ENCODE results near the gene INPP5K. TPM values are rescaled to one million over a fixed set of nuclear protein-coding genes. Genes with fewer than 3 reads are reported as not detected.
A peak's percentile ranks its signal among the peaks of the same experiment; 100 is the strongest.

INPP5K gene
- total and polyA plus RNA-seq, 10 of the 15 experiments (the other 5 are each of a cell fraction or from before 2014, with no cell fraction given), result 0.58 to 41.2 (median 23.3) TPM

DNA sequence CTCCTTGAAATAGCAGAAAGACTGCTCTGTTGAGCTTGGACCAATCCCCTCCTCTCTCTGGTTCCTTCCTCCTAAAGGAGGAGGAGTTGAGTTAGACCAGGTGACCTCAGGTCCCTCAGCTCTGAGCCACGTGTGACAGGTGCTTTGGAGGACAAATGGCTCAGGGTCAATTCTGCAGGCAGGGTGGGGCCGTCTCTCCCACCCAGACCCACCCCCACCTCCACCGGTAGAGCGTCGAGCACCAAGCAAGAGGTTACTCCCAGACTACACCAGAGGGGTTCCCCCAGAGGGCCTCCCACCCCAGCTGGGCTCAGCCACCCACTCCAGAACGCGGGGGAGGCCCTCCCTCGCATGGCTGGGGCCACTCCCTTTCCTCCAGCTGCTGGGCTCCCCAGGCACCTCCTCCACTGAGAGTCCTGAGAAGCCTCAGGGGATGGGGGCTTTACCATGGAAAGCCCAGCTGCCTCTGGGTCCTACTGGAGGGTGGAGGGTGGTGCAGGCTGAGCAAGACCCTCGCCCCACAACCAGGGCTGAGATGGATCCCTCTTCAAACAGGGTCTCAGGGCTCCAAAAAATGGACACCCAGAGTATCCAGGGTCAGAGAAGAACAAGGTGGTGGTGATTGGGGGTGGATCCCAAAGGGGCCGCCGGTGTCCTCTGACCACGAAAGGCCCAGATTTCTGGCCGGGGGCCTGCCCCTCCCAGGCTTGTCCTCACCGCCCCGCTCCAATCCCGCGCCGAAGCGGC lies 31.6 kb downstream of the INPP5K start (continued):
- TF ChIP-seq, protein P1, sequence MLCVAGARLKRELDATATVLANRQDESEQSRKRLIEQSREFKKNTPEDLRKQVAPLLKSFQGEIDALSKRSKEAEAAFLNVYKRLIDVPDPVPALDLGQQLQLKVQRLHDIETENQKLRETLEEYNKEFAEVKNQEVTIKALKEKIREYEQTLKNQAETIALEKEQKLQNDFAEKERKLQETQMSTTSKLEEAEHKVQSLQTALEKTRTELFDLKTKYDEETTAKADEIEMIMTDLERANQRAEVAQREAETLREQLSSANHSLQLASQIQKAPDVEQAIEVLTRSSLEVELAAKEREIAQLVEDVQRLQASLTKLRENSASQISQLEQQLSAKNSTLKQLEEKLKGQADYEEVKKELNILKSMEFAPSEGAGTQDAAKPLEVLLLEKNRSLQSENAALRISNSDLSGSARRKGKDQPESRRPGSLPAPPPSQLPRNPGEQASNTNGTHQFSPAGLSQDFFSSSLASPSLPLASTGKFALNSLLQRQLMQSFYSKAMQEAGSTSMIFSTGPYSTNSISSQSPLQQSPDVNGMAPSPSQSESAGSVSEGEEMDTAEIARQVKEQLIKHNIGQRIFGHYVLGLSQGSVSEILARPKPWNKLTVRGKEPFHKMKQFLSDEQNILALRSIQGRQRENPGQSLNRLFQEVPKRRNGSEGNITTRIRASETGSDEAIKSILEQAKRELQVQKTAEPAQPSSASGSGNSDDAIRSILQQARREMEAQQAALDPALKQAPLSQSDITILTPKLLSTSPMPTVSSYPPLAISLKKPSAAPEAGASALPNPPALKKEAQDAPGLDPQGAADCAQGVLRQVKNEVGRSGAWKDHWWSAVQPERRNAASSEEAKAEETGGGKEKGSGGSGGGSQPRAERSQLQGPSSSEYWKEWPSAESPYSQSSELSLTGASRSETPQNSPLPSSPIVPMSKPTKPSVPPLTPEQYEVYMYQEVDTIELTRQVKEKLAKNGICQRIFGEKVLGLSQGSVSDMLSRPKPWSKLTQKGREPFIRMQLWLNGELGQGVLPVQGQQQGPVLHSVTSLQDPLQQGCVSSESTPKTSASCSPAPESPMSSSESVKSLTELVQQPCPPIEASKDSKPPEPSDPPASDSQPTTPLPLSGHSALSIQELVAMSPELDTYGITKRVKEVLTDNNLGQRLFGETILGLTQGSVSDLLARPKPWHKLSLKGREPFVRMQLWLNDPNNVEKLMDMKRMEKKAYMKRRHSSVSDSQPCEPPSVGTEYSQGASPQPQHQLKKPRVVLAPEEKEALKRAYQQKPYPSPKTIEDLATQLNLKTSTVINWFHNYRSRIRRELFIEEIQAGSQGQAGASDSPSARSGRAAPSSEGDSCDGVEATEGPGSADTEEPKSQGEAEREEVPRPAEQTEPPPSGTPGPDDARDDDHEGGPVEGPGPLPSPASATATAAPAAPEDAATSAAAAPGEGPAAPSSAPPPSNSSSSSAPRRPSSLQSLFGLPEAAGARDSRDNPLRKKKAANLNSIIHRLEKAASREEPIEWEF (IDR thresholded peaks at IDR 0.05; ENCODE audit: insufficient replicate concordance, low read depth, low read length), result peak; percentile 38
- TF ChIP-seq NFXL1 (IDR thresholded peaks at IDR 0.05; ENCODE audit: borderline replicate concordance) (no peak), SREBF1 (IDR thresholded peaks at IDR 0.05; ENCODE audit: low read length) (no peak), HDAC6 (IDR thresholded peaks at IDR 0.05; ENCODE audit: unreplicated experiment) (no peak), FOXM1 (IDR thresholded peaks at IDR 0.05; ENCODE audit: low read depth, low read length) (no peak), SMAD5 (IDR thresholded peaks at IDR 0.05; ENCODE audit: low read depth) (no peak), YBX1 (IDR thresholded peaks at IDR 0.05) (no peak), BRCA1 (IDR thresholded peaks at IDR 0.05; ENCODE audit: low read depth, low read length) (no peak), MEF2B (IDR thresholded peaks at IDR 0.05; ENCODE audit: partially characterized antibody, poor library complexity, severe bottlenecking) (peak; percentile 92), STAT1 (conservative IDR thresholded peaks at IDR 0.05) (no peak), POLR2AphosphoS5 (IDR thresholded peaks at IDR 0.05; ENCODE audit: low read length) (peak; percentile 75), PAX5 (IDR thresholded peaks at IDR 0.05; ENCODE audit: borderline replicate concordance, low read depth, low read length) (peak; percentile 74), SUZ12 (IDR thresholded peaks at IDR 0.05; ENCODE audit: unreplicated experiment) (no peak)
- TF ChIP-seq, protein P2, sequence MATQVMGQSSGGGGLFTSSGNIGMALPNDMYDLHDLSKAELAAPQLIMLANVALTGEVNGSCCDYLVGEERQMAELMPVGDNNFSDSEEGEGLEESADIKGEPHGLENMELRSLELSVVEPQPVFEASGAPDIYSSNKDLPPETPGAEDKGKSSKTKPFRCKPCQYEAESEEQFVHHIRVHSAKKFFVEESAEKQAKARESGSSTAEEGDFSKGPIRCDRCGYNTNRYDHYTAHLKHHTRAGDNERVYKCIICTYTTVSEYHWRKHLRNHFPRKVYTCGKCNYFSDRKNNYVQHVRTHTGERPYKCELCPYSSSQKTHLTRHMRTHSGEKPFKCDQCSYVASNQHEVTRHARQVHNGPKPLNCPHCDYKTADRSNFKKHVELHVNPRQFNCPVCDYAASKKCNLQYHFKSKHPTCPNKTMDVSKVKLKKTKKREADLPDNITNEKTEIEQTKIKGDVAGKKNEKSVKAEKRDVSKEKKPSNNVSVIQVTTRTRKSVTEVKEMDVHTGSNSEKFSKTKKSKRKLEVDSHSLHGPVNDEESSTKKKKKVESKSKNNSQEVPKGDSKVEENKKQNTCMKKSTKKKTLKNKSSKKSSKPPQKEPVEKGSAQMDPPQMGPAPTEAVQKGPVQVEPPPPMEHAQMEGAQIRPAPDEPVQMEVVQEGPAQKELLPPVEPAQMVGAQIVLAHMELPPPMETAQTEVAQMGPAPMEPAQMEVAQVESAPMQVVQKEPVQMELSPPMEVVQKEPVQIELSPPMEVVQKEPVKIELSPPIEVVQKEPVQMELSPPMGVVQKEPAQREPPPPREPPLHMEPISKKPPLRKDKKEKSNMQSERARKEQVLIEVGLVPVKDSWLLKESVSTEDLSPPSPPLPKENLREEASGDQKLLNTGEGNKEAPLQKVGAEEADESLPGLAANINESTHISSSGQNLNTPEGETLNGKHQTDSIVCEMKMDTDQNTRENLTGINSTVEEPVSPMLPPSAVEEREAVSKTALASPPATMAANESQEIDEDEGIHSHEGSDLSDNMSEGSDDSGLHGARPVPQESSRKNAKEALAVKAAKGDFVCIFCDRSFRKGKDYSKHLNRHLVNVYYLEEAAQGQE (IDR thresholded peaks at IDR 0.05; ENCODE audit: low read depth, low read length), result no peak
- TF ChIP-seq, protein P3, sequence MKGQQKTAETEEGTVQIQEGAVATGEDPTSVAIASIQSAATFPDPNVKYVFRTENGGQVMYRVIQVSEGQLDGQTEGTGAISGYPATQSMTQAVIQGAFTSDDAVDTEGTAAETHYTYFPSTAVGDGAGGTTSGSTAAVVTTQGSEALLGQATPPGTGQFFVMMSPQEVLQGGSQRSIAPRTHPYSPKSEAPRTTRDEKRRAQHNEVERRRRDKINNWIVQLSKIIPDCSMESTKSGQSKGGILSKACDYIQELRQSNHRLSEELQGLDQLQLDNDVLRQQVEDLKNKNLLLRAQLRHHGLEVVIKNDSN (IDR thresholded peaks at IDR 0.05; ENCODE audit: borderline replicate concordance, extremely low read length, insufficient read depth, low read depth, low read length), result peak; percentile 40
- TF ChIP-seq, protein P4, sequence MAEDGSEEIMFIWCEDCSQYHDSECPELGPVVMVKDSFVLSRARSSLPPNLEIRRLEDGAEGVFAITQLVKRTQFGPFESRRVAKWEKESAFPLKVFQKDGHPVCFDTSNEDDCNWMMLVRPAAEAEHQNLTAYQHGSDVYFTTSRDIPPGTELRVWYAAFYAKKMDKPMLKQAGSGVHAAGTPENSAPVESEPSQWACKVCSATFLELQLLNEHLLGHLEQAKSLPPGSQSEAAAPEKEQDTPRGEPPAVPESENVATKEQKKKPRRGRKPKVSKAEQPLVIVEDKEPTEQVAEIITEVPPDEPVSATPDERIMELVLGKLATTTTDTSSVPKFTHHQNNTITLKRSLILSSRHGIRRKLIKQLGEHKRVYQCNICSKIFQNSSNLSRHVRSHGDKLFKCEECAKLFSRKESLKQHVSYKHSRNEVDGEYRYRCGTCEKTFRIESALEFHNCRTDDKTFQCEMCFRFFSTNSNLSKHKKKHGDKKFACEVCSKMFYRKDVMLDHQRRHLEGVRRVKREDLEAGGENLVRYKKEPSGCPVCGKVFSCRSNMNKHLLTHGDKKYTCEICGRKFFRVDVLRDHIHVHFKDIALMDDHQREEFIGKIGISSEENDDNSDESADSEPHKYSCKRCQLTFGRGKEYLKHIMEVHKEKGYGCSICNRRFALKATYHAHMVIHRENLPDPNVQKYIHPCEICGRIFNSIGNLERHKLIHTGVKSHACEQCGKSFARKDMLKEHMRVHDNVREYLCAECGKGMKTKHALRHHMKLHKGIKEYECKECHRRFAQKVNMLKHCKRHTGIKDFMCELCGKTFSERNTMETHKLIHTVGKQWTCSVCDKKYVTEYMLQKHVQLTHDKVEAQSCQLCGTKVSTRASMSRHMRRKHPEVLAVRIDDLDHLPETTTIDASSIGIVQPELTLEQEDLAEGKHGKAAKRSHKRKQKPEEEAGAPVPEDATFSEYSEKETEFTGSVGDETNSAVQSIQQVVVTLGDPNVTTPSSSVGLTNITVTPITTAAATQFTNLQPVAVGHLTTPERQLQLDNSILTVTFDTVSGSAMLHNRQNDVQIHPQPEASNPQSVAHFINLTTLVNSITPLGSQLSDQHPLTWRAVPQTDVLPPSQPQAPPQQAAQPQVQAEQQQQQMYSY (CRISPR knock-in tag; IDR thresholded peaks at IDR 0.05), result no peak
